ENCODE measurements around the gene SYT15. TPM values are rescaled to one million over a fixed set of nuclear protein-coding genes. Genes with fewer than 3 reads are reported as not detected.

SYT15 gene
- total and polyA plus RNA-seq, 4 donors: 3.8 to 53.5 (median 21.6) TPM

GRCh38 chr10:46555713-46556514 lies 23.0 kb upstream of the SYT15 start:
- ATAC-seq (ENCODE audit: insufficient read depth, low FRiP score): peak; percentile 7
- Histone ChIP-seq H3K36me3 (ENCODE audit: control insufficient read depth in 4 of 4, insufficient read depth in 4 of 4, low read length in 4 of 4) (no peaks in the 10 kb centered on the region), H3K4me1 (ENCODE audit: control insufficient read depth in 5 of 5, insufficient read depth in 5 of 5, low read length in 5 of 5) (peaks cover 0 to 14% (median 0%) of the 10 kb centered on the region in 5 donors), H3K9ac (ENCODE audit: insufficient read depth in 1 of 2, low read length in 2 of 2) (peak overlapping the region in 1 of 2 donors; percentile 44), H3K9me3 (ENCODE audit: control insufficient read depth in 4 of 4, insufficient read depth in 3 of 4, low read length in 3 of 4) (peaks cover 0 to 3% (median 0%) of the 10 kb centered on the region in 4 donors), H3K27me3 (ENCODE audit: control insufficient read depth in 3 of 3, insufficient read depth in 3 of 3, low read length in 2 of 3) (peaks cover 0 to 18% (median 13%) of the 10 kb centered on the region in 3 donors), H3K27ac (ENCODE audit: low read depth in 1 of 2, low read length in 1 of 2) (peak overlapping the region in 1 of 2 donors; percentile 65), H3K4me3 (peak overlapping the region; percentile 29)
- TF ChIP-seq, protein P1, sequence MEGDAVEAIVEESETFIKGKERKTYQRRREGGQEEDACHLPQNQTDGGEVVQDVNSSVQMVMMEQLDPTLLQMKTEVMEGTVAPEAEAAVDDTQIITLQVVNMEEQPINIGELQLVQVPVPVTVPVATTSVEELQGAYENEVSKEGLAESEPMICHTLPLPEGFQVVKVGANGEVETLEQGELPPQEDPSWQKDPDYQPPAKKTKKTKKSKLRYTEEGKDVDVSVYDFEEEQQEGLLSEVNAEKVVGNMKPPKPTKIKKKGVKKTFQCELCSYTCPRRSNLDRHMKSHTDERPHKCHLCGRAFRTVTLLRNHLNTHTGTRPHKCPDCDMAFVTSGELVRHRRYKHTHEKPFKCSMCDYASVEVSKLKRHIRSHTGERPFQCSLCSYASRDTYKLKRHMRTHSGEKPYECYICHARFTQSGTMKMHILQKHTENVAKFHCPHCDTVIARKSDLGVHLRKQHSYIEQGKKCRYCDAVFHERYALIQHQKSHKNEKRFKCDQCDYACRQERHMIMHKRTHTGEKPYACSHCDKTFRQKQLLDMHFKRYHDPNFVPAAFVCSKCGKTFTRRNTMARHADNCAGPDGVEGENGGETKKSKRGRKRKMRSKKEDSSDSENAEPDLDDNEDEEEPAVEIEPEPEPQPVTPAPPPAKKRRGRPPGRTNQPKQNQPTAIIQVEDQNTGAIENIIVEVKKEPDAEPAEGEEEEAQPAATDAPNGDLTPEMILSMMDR (IDR thresholded peaks at IDR 0.05; ENCODE audit: control extremely low read depth, extremely low read depth): no peak
- 25 to 27% methylated on average over 44 to 47 of the region's 47 CpGs for WGBS, 2 donors
- DNase-seq: peak; percentile 31 to 60 (median 57)

DNA sequence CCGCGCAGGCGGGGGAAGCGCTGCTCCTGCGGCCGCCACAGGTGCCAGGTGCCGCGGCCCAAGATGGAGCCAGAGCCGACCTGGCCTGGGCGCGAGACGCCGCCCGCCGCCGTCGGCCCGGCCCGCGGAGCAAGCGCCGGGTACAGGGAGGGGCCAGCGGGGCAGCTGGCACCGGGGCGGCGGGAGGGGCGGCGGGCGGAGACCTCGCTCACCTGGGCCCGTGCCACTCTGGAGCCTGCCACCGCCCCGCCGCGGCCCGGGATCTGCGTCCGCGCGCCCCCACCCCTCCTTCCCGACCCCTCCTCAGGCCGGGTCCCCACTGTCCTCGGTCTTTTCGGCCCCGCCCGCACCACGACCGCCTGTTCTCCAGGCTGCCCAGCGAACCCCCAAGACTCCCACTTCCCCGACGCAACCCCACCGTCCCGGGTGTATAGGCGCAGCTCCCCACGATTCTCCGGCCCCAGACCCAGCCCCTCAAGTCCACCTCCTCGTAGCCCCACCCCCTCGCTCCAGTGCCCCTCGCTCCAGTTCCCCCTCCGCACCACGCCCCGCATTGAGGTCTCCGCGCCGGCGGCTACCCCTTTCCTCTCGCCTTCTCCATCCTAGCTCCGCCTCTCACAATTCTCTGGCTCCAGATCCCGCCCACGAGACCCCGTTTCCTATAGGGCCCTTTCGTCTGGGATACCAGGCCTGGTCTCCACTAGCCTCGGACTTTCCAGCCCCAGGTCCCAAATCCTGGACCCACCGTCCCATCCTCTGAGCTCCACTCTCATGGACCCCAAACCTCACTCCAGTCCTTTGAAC lies 22.2 kb upstream of the SYT15 start, which contains the start of gene GPRIN2:
GPRIN2 (minus strand) TSS at position 144 of the 804 bp plus-strand sequence. CDS start 5,922 bp downstream, outside the sequence.
- peak within 1 kb of the TSS; percentile 29 for H3K4me3 ChIP-seq
- ATAC-seq (ENCODE audit: insufficient read depth, low FRiP score) (peak; percentile 68), DNase-seq (peak; percentile 31 to 59 (median 43))
- H3K36me3 ChIP-seq (ENCODE audit: control insufficient read depth in 4 of 4, insufficient read depth in 4 of 4, low read length in 4 of 4): no peaks in the 10 kb centered on the region
- H3K4me1 ChIP-seq (ENCODE audit: control insufficient read depth in 5 of 5, insufficient read depth in 5 of 5, low read length in 5 of 5): peaks cover 0 to 14% (median 0%) of the 10 kb centered on the region in 5 donors
- H3K9me3 ChIP-seq (ENCODE audit: control insufficient read depth in 4 of 4, insufficient read depth in 3 of 4, low read length in 3 of 4): peaks cover 0 to 3% (median 0%) of the 10 kb centered on the region in 4 donors
- peak within 1 kb of the TSS in 1 of 2 donors; percentile 65 for H3K27ac ChIP-seq (ENCODE audit: low read depth in 1 of 2, low read length in 1 of 2)
- H3K27me3 ChIP-seq (ENCODE audit: control insufficient read depth in 3 of 3, insufficient read depth in 3 of 3, low read length in 2 of 3): peaks cover 0 to 20% (median 13%) of the 10 kb centered on the region in 3 donors
- H3K9ac ChIP-seq (ENCODE audit: insufficient read depth in 1 of 2, low read length in 2 of 2): peak within 1 kb of the TSS in 1 of 2 donors; percentile 44
- WGBS, 2 donors: 5% methylated on average over 64 to 74 of the region's 74 CpGs
- TF ChIP-seq, protein P1 (IDR thresholded peaks at IDR 0.05; ENCODE audit: control extremely low read depth, extremely low read depth): no peak

- TF ChIP-seq, protein P1 (IDR thresholded peaks at IDR 0.05; ENCODE audit: control extremely low read depth, extremely low read depth): no peak
- Histone ChIP-seq H3K27ac (ENCODE audit: low read depth in 1 of 2, low read length in 1 of 2) (no peak overlapping the region), H3K27me3 (ENCODE audit: control insufficient read depth in 3 of 3, insufficient read depth in 3 of 3, low read length in 2 of 3) (peaks cover 0 to 20% (median 13%) of the 10 kb centered on the region in 3 donors), H3K9me3 (ENCODE audit: control insufficient read depth in 4 of 4, insufficient read depth in 3 of 4, low read length in 3 of 4) (peaks cover 0 to 3% (median 0%) of the 10 kb centered on the region in 4 donors), H3K9ac (ENCODE audit: insufficient read depth in 1 of 2, low read length in 2 of 2) (no peak overlapping the region), H3K36me3 (ENCODE audit: control insufficient read depth in 4 of 4, insufficient read depth in 4 of 4, low read length in 4 of 4) (no peaks in the 10 kb centered on the region), H3K4me3 (no peak overlapping the region), H3K4me1 (ENCODE audit: control insufficient read depth in 5 of 5, insufficient read depth in 5 of 5, low read length in 5 of 5) (peaks cover 0 to 14% (median 0%) of the 10 kb centered on the region in 5 donors)
- DNase-seq (peak in 2 of 3 donors; percentile 27 to 47), ATAC-seq (ENCODE audit: insufficient read depth, low FRiP score) (no peak)
- WGBS, 2 donors: 88 to 89% methylated on average over 33 of the region's 33 CpGs
These were observed 21.4 kb upstream of the SYT15 start for GRCh38 chr10:46557319-46558121.

All from lung (tissue), 12 donors.